Heart right ventricle (tissue), 16 donors: Measurements from ENCODE around the gene NR2F1-AS1. TPM values are rescaled to one million over a fixed set of nuclear protein-coding genes. Genes with fewer than 3 reads are reported as not detected.

Experiments
- ATAC-seq, 8 donors: fragments of 200-7000 bp; cut with Tn5 transposase; one replicate each; pipeline ENCODE4 v1.9.1; 2020; ENCODE audit warnings: mild to moderate bottlenecking in 8 of 8, moderate library complexity in 8 of 8, moderate number of reproducible peaks in 1 of 8
- DNase-seq, 2 donors: peaks; one replicate each; pipeline ENCODE4 v3.0.0-alpha.2; 2020
- H3K27ac ChIP-seq, 10 donors: fragments of 200-600 bp; sonication (generic) in 2 of 10; one replicate each; pipeline versions ENCODE4 v1.5.0 to v1.8.0; 2020 to 2022; ENCODE audit warnings: mild to moderate bottlenecking in 3 of 10
- H3K27me3 ChIP-seq, 7 donors: fragments of 200-600 bp; one replicate each; pipeline ENCODE4 v1.8.0; 2021 to 2022; ENCODE audit warnings: mild to moderate bottlenecking in 2 of 7
- H3K36me3 ChIP-seq, 9 donors: fragments of 200-600 bp; sonication (generic) in 1 of 9; one replicate each; pipeline versions ENCODE4 v1.5.0 to v1.8.0; 2020 to 2022; ENCODE audit warnings: mild to moderate bottlenecking in 2 of 9
- H3K4me1 ChIP-seq, 9 donors: fragments of 200-600 bp; sonication (generic) in 1 of 9; one replicate each; pipeline versions ENCODE4 v1.5.0 to v1.8.0; 2020 to 2022; ENCODE audit warnings: mild to moderate bottlenecking in 4 of 9
- H3K4me3 ChIP-seq, 10 donors: fragments of 200-600 bp; sonication (generic) in 2 of 10; one replicate each; pipeline versions ENCODE4 v1.5.0 to v1.8.0; 2020 to 2022; ENCODE audit warnings: mild to moderate bottlenecking in 7 of 10, moderate library complexity in 2 of 10
- H3K9me3 ChIP-seq, 11 donors: fragments of 200-600 bp in 10 of 11; sonication (generic) in 2 of 11; one replicate each; pipeline versions ENCODE4 v1.5.0 to v1.8.0; 2013 to 2022; ENCODE audit warnings: mild to moderate bottlenecking in 2 of 11, control low read depth in 1 of 11, moderate library complexity in 1 of 11
- WGBS, 2 donors: extraction: QIAGEN DNeasy Blood & Tissue Kit; methylation state at CpG; one replicate each; pipeline ENCODE4 v1.1.7; 2013; ENCODE audit warnings: inconsistent platforms in 1 of 2; 5-methylcytosine and 5-hydroxymethylcytosine counted together
- intact Hi-C, 10 donors: fragments of 100-400 bp; cut with DNase I; formaldehyde crosslinking; loops; one replicate each; pipeline versions ENCODE4 v1.11.1 to v1.14.2; 2022
- polyA plus RNA-seq, 2 donors: library from polyadenylated mRNA; stranded (reverse); fragments of 200-250 nt; gene quantifications; one replicate each; pipeline ENCODE4 v1.2.3, GENCODE V29; 2013
- total RNA-seq, 10 donors: library from RNA; stranded (reverse); fragmentation: NEBNext Ultra II Directional in 3 of 10; extraction: Animal tissue kit (Norgen Biotek cat#: 25700) in 3 of 10; gene quantifications; one replicate each; pipeline versions ENCODE4 v1.2.1 to v1.2.4, GENCODE V29; 2021 to 2023
- TF ChIP-seq, protein P1 (sequence below), 9 donors: fragments of 200-600 bp; sonication (generic) in 2 of 9; IDR thresholded peaks; one replicate each; pipeline versions ENCODE4 v1.5.0 to v1.8.0; 2021 to 2022; ENCODE audit warnings: antibody characterized with exemption in 9 of 9, mild to moderate bottlenecking in 5 of 9, moderate library complexity in 1 of 9
- donor health status: Arrhythmogenic right ventricular cardiomyopathy.
- donor health status: ischemic (EF 13 %, LVEDD 7.1; RV severe dilation, severe dysfunction).
- donor health status: healthy with polysubstance abuse.
- donor health status: DM: no; HTN: yes; CAD: no.
- donor health status: DM: no; HTN: no; CAD: no.
- donor health status: ischemic (EF 25% LVEDD 6.9; RV normal size, moderate dysfunction).
- donor health status: ischemic (EF 25% LVEDD 5.7; RV mildly dilated, moderate dysfunction).
- donor health status: healthy.
- donor health status: DM: yes; HTN: yes; CAD: no.
- donor health status: Ischemic cardiomyopathy.
- donor health status: ischemic (EF 35%, LVEDD 5.7; RV mildly dilated, moderate dysfunction).
- donor health status: nonischemic (EF 11% LVEDD 7.7; RV severe dilation, severe dysfunction).
- donor health status: DM: yes; HTN: yes; CAD: no.
- donor health status: PGD.
- donor health status: ischemic (EF 29% LVEDD 5.4; RV normal size, mild dysfunction).
- donor health status: nonischemic (EF 23%, LVEDD 6.1; RV moderate dilation, normal function).

NR2F1-AS1 gene
- total and polyA plus RNA-seq, 12 donors = 0.41 to 2.9 (median 0.59) TPM; not detected in 1

DNA sequence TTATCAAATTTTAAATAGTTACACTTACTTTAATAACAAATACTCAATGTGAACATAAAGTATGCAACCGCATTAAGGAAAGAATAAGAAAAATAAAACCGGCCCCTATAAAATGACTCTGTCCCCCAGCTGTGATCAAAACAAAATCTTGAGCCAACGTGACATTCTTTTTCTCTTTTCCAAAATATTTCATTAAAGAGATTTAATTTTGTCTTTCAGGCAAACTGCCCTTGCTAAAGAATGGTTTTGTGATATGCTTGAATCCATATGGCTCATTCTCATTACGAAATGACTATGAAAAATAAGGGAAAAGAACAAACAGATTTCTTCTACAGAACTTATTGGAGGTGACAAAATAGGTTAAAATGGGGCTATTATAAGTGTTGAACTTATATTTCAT is 197.0 kb downstream of the NR2F1-AS1 start:
- Histone ChIP-seq H3K27me3 (no peaks in the 10 kb centered on the region), H3K9me3 (no peaks in the 10 kb centered on the region), H3K27ac (no peak overlapping the region), H3K36me3 (no peaks in the 10 kb centered on the region), H3K4me3 (no peak overlapping the region), H3K4me1 (no peaks in the 10 kb centered on the region)
- intact Hi-C loops = no loop called here
- ATAC-seq = no peak
- TF ChIP-seq, protein P1, sequence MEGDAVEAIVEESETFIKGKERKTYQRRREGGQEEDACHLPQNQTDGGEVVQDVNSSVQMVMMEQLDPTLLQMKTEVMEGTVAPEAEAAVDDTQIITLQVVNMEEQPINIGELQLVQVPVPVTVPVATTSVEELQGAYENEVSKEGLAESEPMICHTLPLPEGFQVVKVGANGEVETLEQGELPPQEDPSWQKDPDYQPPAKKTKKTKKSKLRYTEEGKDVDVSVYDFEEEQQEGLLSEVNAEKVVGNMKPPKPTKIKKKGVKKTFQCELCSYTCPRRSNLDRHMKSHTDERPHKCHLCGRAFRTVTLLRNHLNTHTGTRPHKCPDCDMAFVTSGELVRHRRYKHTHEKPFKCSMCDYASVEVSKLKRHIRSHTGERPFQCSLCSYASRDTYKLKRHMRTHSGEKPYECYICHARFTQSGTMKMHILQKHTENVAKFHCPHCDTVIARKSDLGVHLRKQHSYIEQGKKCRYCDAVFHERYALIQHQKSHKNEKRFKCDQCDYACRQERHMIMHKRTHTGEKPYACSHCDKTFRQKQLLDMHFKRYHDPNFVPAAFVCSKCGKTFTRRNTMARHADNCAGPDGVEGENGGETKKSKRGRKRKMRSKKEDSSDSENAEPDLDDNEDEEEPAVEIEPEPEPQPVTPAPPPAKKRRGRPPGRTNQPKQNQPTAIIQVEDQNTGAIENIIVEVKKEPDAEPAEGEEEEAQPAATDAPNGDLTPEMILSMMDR (IDR thresholded peaks at IDR 0.05) = no peak
- DNase-seq = no peak
- 86 to 91% methylated on average over 4 of the region's 4 CpGs for WGBS, 2 donors

DNA sequence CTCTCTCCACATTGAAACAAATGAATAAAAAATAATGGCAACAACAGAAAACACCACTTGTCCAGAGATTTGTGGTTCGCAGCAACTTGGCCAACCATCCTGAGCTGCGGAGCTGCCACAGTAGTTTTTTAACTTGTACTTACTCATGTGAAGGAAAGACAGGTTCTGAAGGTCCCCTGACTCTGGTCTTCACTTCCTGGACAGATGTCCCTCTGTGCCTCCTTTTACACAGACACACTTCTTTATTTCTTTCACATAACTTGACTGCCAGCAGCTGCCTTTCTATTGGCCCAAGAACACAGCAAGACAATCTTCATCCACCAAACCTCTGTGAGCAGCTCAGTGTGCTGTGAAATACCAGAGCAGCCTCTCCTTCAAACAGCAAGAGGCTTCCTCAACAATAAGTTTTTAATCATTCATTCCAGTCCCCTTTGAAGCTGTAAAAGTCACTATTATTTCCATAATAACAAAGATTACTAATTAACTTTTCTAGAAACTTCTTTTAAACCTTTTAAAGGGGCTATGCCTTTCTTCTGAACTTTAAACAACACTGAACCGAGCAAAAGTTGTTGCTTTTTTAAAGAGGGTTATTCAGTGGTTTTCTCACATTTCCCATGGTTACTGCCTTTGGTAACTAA is 198.7 kb downstream of the NR2F1-AS1 start:
- TF ChIP-seq, protein P1 (IDR thresholded peaks at IDR 0.05) = no peak
- no peaks in the 10 kb centered on the region for H3K4me1 ChIP-seq
- WGBS, 2 donors = 74 to 78% methylated on average over 3 of the region's 3 CpGs
- H3K27ac ChIP-seq = no peak overlapping the region
- H3K9me3 ChIP-seq = no peaks in the 10 kb centered on the region
- H3K4me3 ChIP-seq = no peak overlapping the region
- intact Hi-C loops = no loop called here
- no peak for ATAC-seq
- DNase-seq = no peak
- H3K27me3 ChIP-seq = no peaks in the 10 kb centered on the region
- H3K36me3 ChIP-seq = no peaks in the 10 kb centered on the region

DNA sequence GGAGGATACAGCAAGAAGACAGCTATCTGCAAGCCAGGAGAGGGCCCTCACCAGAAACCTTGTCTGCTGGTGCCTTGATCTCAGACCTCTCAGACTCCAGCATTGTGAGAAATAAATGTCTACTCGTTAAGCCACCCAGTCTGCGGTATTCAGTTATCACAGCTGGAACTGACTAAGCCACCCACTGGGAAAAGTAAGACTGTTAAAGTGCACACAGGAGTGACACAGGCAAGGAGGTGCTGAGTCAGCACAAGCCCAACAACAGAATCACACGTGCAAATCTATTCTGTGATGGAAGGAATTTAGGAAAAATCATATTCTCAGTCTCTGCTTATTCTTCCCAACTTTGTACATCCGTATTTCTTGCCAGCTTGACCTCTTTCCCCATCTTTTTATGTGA is 200.0 kb downstream of the NR2F1-AS1 start:
- TF ChIP-seq, protein P1 (IDR thresholded peaks at IDR 0.05) = no peak
- DNase-seq = no peak
- H3K9me3 ChIP-seq = no peaks in the 10 kb centered on the region
- ATAC-seq = no peak
- no peaks in the 10 kb centered on the region for H3K4me1 ChIP-seq
- WGBS, 2 donors = 76 to 79% methylated on average over 4 of the region's 4 CpGs
- no peaks in the 10 kb centered on the region for H3K27me3 ChIP-seq
- no peak overlapping the region for H3K4me3 ChIP-seq
- no peak overlapping the region for H3K27ac ChIP-seq
- intact Hi-C loops = no loop called here
- no peaks in the 10 kb centered on the region for H3K36me3 ChIP-seq

- DNase-seq (no peak), ATAC-seq (no peak)
- no peaks in the 10 kb centered on the region for H3K36me3 ChIP-seq
- TF ChIP-seq, protein P1 (IDR thresholded peaks at IDR 0.05) = no peak
- H3K27ac ChIP-seq = no peak overlapping the region
- intact Hi-C loops = no loop called here
- no peak overlapping the region for H3K4me3 ChIP-seq
- no peaks in the 10 kb centered on the region for H3K27me3 ChIP-seq
- H3K4me1 ChIP-seq = no peaks in the 10 kb centered on the region
- WGBS, 2 donors = 48 to 52% methylated on average over 2 of the region's 2 CpGs
- H3K9me3 ChIP-seq = peaks cover 0 to 9% (median 0%) of the 10 kb centered on the region in 11 donors
Observed at GRCh38 chr5:93378073-93378472, 202.9 kb downstream of the NR2F1-AS1 start.
